Measurements from ENCODE around the gene TCP11L1.

The TCP11L1 gene

DNA sequence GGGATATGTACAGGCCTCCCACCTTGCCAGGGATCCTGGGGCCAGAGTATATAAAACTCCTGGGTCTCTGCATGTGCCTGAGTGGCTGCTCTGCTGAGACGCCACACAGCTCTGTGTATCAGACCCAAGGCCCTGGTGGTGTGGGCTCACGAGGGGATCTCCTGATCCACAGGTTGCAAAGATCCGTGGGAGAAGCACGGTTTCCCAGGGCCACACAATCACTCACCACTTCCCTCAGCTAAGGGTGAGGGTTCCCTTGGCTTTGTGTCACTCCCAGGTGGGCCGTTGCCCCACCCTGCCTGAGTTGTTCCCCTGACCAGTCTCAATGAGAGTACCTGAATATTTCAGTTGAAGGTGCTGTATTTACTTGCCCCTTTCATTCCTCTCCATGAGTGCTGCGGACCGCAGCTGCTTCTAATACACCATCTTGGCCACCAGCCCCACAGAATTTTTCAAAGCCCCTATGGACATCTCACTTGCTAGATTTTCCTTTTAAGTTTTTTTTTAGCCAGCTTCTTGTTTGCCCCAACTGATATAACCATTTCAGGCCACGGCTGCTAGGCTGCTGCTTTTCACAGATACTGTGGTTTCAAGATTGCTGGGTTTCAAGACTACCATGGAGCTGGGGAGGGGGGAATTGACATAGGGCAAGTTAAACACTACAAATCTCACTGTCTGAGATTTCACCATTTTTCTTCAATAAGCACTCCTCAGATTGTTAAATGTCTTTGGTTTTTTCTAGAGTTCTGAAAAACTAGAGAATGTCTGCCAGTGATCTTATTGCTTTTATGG is 37.4 kb upstream of the TCP11L1 start:
- no peak for DNase-seq (ENCODE audit: low spot score)
- ChIA-PET POLR2A (ENCODE audit: low non-redundant PET) (no interaction called here), CTCF (no interaction called here)
- peak overlapping the region; percentile 58; the same call in 1 of the 2 replicates for H3K27ac ChIP-seq
- TF ChIP-seq, protein P1, sequence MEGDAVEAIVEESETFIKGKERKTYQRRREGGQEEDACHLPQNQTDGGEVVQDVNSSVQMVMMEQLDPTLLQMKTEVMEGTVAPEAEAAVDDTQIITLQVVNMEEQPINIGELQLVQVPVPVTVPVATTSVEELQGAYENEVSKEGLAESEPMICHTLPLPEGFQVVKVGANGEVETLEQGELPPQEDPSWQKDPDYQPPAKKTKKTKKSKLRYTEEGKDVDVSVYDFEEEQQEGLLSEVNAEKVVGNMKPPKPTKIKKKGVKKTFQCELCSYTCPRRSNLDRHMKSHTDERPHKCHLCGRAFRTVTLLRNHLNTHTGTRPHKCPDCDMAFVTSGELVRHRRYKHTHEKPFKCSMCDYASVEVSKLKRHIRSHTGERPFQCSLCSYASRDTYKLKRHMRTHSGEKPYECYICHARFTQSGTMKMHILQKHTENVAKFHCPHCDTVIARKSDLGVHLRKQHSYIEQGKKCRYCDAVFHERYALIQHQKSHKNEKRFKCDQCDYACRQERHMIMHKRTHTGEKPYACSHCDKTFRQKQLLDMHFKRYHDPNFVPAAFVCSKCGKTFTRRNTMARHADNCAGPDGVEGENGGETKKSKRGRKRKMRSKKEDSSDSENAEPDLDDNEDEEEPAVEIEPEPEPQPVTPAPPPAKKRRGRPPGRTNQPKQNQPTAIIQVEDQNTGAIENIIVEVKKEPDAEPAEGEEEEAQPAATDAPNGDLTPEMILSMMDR (conservative IDR thresholded peaks at IDR 0.05; ENCODE audit: low read depth): no peak

DNA sequence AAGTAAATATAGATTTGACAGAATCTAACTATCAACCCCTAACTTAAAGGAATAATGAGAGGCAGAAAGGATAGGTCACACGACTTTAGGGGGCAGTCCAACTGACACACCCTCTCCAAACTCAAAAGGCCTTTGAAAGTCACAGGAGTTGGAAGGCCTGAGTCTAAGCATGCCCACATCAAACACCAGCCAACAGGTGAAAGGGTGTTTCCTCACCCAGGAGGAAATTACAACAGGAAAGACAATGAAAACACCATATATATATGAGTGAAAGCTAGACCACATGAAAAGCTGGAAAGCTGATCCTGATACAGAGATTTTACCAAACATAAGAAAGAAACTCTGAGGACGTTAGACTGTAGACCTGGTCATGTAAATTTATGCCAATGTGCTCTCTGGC is 34.2 kb upstream of the TCP11L1 start:
- H3K27ac ChIP-seq: no peak overlapping the region
- DNase-seq (ENCODE audit: low spot score): no peak
- ChIA-PET POLR2A (ENCODE audit: low non-redundant PET) (no interaction called here), CTCF (no interaction called here)
- TF ChIP-seq, protein P1 (conservative IDR thresholded peaks at IDR 0.05; ENCODE audit: low read depth): no peak

GRCh38 chr11:33006010-33006409 is 33.4 kb upstream of the TCP11L1 start:
- DNase-seq (ENCODE audit: low spot score): no peak
- ChIA-PET POLR2A (ENCODE audit: low non-redundant PET) (no interaction called here), CTCF (no interaction called here)
- no peak overlapping the region for H3K27ac ChIP-seq
- TF ChIP-seq, protein P1 (conservative IDR thresholded peaks at IDR 0.05; ENCODE audit: low read depth): no peak

GRCh38 chr11:33013755-33014154 is 25.6 kb upstream of the TCP11L1 start:
- CTCF ChIA-PET: interaction anchor here (0.7 kb wide), 1 partner anchor 32 kb away, joined by 3 read pairs; no protein-coding TSS in a partner anchor

GRCh38 chr11:33015621-33016551 is 23.5 kb upstream of the TCP11L1 start, which contains the start of gene DEPDC7:
Gene DEPDC7 (plus strand): TSS chr11:33015878. CDS start chr11:33015956, 78 bp downstream.
- POLR2A ChIA-PET (ENCODE audit: low non-redundant PET): no interaction called here
- TF ChIP-seq, protein P1 (conservative IDR thresholded peaks at IDR 0.05; ENCODE audit: low read depth): no peak
- peak within 1 kb of the TSS; percentile 94 for H3K27ac ChIP-seq
- DNase-seq (ENCODE audit: low spot score): peak; percentile 84
- CTCF ChIA-PET: interaction anchor here (0.6 to 1.0 kb wide), 2 partner anchors 23 to 24 kb away, joined by 3 read pairs; no protein-coding TSS in a partner anchor

More at GRCh38 chr11:33013755-33014154, 25.6 kb upstream of the TCP11L1 start:
- peak overlapping the region; percentile 94; the same call in 1 of the 2 replicates for H3K27ac ChIP-seq
- POLR2A ChIA-PET (ENCODE audit: low non-redundant PET): no interaction called here
- TF ChIP-seq, protein P1 (conservative IDR thresholded peaks at IDR 0.05; ENCODE audit: low read depth): no peak
- DNase-seq (ENCODE audit: low spot score): no peak

DNA sequence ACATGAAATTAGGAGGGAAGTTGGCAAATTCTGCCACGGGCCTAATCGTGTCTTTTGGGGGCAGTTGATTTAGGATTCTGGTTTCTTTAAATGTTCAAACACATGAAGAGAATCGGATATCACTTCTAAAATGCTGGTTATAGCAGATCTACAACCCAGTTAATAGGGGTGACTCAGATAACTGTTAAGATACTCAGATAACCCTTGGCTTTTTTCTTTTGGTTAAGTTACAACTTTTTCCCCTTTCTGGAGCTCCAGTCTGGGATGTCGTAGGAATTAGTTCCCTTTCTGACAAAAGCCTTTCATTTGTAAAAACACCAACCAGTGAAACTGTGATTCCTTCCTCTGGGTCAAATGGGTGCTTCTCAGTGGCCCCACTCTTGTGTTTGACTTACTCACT is 22.7 kb upstream of the TCP11L1 start:
- H3K27ac ChIP-seq: peak overlapping the region; percentile 94
- POLR2A ChIA-PET (ENCODE audit: low non-redundant PET): no interaction called here
- no peak for DNase-seq (ENCODE audit: low spot score)
- CTCF ChIA-PET: interaction anchor here (1.0 kb wide), 1 partner anchor 25 kb away, joined by 3 read pairs; no protein-coding TSS in a partner anchor
- TF ChIP-seq, protein P1 (conservative IDR thresholded peaks at IDR 0.05; ENCODE audit: low read depth): no peak
